ENCODE measurements around the gene CYB561D1. TPM values are rescaled to one million over a fixed set of nuclear protein-coding genes. Genes with fewer than 3 reads are reported as not detected.

The CYB561D1 gene
- total RNA-seq, 4 donors from 2014 or later = 1.8 to 11.0 (median 8.4) TPM

DNA sequence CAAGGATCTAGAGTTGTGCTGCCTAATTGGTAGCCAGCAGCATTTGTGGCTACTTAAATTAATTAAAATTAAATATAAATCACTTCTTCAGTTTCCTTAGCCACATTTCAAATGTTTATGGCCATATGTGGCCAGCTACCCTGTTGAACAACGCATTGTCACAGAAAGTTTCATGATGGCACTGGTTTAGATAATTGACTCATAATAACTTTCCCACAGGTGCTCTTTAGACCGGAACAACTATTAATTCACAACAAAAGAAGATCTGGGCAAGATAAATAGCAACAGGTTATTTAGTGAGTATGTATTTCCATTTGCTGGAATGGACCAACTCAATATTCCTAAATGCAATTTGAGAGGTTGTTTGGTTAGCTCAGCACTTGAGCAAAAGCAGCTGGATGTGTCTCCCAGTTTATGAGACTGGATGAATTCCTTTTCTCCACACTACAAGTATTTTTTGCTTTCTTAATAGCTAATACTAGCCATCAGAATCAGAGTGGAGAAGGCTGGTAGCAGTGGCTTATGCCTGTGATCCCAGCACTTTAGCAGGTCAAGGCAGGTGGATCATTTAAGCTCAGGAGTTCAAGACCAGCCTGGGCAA is 19.3 kb downstream of the CYB561D1 start:
- no peak for DNase-seq
- intact Hi-C loops (cut with DNase I; ENCODE audit: low total_unique reads) = no loop called here
- Histone ChIP-seq H3K27ac (no peak overlapping the region), H3K27me3 (no peaks in the 10 kb centered on the region), H3K4me1 (no peaks in the 10 kb centered on the region), H3K9me3 (no peaks in the 10 kb centered on the region), H3K4me3 (no peak overlapping the region), H3K36me3 (no peaks in the 10 kb centered on the region)
- TF ChIP-seq, protein P1, sequence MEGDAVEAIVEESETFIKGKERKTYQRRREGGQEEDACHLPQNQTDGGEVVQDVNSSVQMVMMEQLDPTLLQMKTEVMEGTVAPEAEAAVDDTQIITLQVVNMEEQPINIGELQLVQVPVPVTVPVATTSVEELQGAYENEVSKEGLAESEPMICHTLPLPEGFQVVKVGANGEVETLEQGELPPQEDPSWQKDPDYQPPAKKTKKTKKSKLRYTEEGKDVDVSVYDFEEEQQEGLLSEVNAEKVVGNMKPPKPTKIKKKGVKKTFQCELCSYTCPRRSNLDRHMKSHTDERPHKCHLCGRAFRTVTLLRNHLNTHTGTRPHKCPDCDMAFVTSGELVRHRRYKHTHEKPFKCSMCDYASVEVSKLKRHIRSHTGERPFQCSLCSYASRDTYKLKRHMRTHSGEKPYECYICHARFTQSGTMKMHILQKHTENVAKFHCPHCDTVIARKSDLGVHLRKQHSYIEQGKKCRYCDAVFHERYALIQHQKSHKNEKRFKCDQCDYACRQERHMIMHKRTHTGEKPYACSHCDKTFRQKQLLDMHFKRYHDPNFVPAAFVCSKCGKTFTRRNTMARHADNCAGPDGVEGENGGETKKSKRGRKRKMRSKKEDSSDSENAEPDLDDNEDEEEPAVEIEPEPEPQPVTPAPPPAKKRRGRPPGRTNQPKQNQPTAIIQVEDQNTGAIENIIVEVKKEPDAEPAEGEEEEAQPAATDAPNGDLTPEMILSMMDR (IDR thresholded peaks at IDR 0.05) = no peak
- no peak for TF ChIP-seq POLR2A (IDR thresholded peaks at IDR 0.05)

DNA sequence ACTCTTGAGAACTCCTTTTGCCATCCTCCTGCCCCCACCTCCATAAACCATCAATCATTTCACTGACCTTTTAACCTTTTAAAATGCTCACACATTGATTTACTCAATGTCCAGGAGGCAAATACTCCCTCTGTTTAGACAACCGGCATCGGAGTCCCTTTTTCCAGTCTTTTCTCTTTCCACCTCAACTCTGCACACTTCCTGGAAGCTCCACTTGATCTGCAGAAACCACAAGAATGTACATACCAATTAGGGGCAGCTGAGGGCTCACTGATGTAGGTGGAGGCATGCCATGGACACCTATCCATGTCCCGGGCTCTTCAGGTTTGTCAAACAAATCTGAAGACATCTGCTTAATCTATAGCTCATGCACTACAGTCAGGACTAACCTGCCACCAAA is 21.0 kb downstream of the CYB561D1 start:
- no peak for DNase-seq
- TF ChIP-seq, protein P1 (IDR thresholded peaks at IDR 0.05) = no peak
- TF ChIP-seq POLR2A (IDR thresholded peaks at IDR 0.05) = no peak
- intact Hi-C loops (cut with DNase I; ENCODE audit: low total_unique reads) = no loop called here

DNA sequence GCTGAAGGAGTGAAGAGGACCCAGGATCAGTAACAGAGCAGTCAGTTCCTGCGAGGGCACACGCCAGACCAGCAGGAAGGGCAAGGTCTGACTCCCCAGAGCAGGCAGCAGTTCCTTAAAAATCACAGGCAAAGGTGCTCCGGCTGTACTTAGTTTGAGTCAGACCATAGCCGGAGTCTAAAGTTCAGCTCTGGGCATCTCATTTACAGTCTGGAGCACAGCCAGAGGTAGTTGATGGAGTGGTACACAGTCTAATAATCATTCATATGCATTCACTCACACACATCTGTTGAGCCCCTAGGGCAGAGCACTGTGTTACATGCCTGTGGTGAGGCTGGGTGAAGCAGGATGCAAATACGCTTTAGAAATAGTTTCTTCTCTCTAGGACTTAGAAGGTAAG is 23.0 kb downstream of the CYB561D1 start:
- DNase-seq = no peak
- H3K27me3 ChIP-seq = no peaks in the 10 kb centered on the region
- no peaks in the 10 kb centered on the region for H3K9me3 ChIP-seq
- H3K27ac ChIP-seq = no peak overlapping the region
- no peaks in the 10 kb centered on the region for H3K4me1 ChIP-seq
- no peak for TF ChIP-seq POLR2A (IDR thresholded peaks at IDR 0.05)
- TF ChIP-seq, protein P1 (IDR thresholded peaks at IDR 0.05) = no peak
- H3K4me3 ChIP-seq = no peak overlapping the region
- no peaks in the 10 kb centered on the region for H3K36me3 ChIP-seq
- intact Hi-C loops (cut with DNase I; ENCODE audit: low total_unique reads) = no loop called here

More for the DNA sequence above, 21.0 kb downstream of the CYB561D1 start:
- no peaks in the 10 kb centered on the region for H3K36me3 ChIP-seq
- H3K9me3 ChIP-seq = no peaks in the 10 kb centered on the region
- H3K4me1 ChIP-seq = no peaks in the 10 kb centered on the region
- no peak overlapping the region for H3K27ac ChIP-seq
- no peak overlapping the region for H3K4me3 ChIP-seq
- no peaks in the 10 kb centered on the region for H3K27me3 ChIP-seq

- H3K27ac ChIP-seq = no peak overlapping the region
- TF ChIP-seq, protein P1 (IDR thresholded peaks at IDR 0.05) = no peak
- TF ChIP-seq POLR2A (IDR thresholded peaks at IDR 0.05) = no peak
- intact Hi-C loops (cut with DNase I; ENCODE audit: low total_unique reads) = no loop called here
- no peak overlapping the region for H3K4me3 ChIP-seq
- H3K27me3 ChIP-seq = no peaks in the 10 kb centered on the region
- DNase-seq = no peak
- no peaks in the 10 kb centered on the region for H3K9me3 ChIP-seq
- no peaks in the 10 kb centered on the region for H3K36me3 ChIP-seq
- no peaks in the 10 kb centered on the region for H3K4me1 ChIP-seq
Observed at GRCh38 chr1:109517337-109517736, 23.4 kb downstream of the CYB561D1 start.

DNA sequence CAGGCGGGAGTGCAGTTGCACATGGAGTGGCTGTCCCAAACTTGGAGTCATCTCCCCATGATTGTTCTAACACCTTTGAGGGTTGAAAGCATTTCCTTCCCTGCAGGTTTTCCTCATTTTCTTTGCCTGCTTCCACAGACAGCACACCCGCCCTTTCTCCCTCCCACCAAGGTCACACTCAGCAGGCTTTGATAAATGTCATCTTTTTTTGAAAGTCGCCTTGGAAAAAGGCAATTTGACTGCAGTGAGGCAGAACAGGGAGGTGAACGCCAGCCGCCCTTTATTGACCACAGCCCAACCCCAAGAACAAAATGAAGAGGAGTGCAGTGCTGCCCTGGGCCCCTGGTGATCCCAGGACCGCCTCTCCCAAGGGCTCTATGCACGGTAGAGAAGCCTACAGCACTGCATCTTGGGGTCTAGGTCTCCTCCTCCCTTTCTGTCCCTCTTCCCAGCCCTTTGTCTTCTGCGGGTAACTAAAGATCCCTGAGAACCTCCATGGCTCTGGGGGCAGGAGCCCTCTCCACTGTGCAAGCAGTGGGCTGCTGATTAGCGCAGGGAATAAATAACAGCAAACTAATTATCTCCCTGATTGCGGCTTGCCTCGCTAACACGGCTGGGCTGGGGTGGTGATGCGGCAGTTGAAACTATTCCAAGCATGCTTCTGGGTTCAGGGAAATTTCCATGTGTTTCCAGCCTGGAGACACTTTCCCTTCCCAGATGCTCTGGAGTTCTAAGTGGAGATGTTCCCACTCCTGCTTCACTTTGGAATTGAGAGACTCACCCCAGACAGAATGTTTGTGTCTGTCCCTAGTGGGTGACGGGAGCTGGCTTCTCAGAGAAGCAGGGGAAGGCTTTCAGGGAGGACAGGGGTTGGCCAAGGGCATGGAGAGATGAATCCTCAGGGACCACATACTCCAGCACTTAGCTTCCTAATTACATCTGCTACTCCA is 27.4 kb downstream of the CYB561D1 start:
- TF ChIP-seq POLR2A (IDR thresholded peaks at IDR 0.05) = no peak
- TF ChIP-seq, protein P1 (IDR thresholded peaks at IDR 0.05) = no peak
- H3K27me3 ChIP-seq = no peaks in the 10 kb centered on the region
- intact Hi-C loops (cut with DNase I; ENCODE audit: low total_unique reads) = no loop called here

More for the DNA sequence above, 27.4 kb downstream of the CYB561D1 start:
- Histone ChIP-seq H3K36me3 (no peaks in the 10 kb centered on the region), H3K4me1 (no peaks in the 10 kb centered on the region), H3K4me3 (no peak overlapping the region), H3K9me3 (no peaks in the 10 kb centered on the region), H3K27ac (no peak overlapping the region)
- DNase-seq = no peak
